K562 (cell line): ENCODE results near the gene FMNL1.

Experiments
- CHD4 ChIP-seq: fragments of 200-600 bp; sonication (generic); IDR thresholded peaks from 3 replicates; pipeline ENCODE4 v1.6.1; 2012; ENCODE audit warnings: low read depth, mild to moderate bottlenecking, mixed read lengths, low read length, inconsistent platforms; ENCODE audit not compliant: insufficient read depth, insufficient replicate concordance, poor library complexity, severe bottlenecking
- GABPA ChIP-seq: fragments of 200-800 bp; sonication (Bioruptor generic); conservative IDR thresholded peaks from 2 replicates; pipeline ENCODE4 v1.6.1; 2016; ENCODE audit warnings: low read depth, missing genetic modification characterization, missing compliant biosample characterization
- SAP30 ChIP-seq: fragments of 200-600 bp; sonication (generic); IDR thresholded peaks from 2 replicates; pipeline ENCODE4 v1.6.1; 2012; ENCODE audit warnings: borderline replicate concordance, low read depth, mild to moderate bottlenecking, moderate library complexity, low read length, control low read depth, inconsistent platforms; ENCODE audit not compliant: insufficient read depth, poor library complexity, severe bottlenecking
- ZNF121 ChIP-seq: sonication (generic); formaldehyde crosslinking; conservative IDR thresholded peaks from 2 replicates; pipeline ENCODE4 v1.8.0; 2022; ENCODE audit warnings: missing genetic modification reagents
- TF ChIP-seq, protein P1 (sequence below), 3 experiments: IDR thresholded peaks in 2 of 3; conservative IDR thresholded peaks in 1 of 3; 2 replicates each; pipeline ENCODE4 v1.5.1; 2011 to 2012; ENCODE audit warnings: low read length in 3 of 3, mild to moderate bottlenecking in 3 of 3, control low read depth in 2 of 3, improper control_type of control experiment in 1 of 3, inconsistent platforms in 1 of 3, low read depth in 1 of 3, mixed read lengths in 1 of 3, moderate library complexity in 1 of 3; ENCODE audit not compliant: insufficient read depth in 2 of 3

DNA sequence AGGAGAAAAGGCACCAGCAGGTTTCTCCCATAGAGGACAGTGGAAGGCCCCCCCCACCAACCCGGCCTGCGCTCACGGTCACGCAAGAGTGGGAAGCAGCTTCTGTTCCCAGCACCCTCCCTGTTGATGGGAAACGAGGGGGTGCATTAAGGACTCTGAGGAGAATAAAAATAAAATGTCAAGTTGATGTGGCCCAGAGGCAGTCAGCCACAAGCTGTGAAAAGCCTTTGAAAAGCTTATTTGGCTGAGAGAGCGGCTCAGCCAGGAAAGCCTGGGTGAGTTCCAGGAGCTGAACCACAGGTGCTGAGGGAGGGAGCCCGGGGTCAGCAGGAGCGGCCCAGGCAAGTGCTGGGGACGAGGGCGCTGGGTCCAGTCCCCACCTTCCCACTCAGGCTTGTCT is 67.1 kb downstream of the FMNL1 start:
- TF ChIP-seq SAP30 (no peak), CHD4 (no peak), ZNF121 (no peak), GABPA (no peak)
- TF ChIP-seq, protein P1, sequence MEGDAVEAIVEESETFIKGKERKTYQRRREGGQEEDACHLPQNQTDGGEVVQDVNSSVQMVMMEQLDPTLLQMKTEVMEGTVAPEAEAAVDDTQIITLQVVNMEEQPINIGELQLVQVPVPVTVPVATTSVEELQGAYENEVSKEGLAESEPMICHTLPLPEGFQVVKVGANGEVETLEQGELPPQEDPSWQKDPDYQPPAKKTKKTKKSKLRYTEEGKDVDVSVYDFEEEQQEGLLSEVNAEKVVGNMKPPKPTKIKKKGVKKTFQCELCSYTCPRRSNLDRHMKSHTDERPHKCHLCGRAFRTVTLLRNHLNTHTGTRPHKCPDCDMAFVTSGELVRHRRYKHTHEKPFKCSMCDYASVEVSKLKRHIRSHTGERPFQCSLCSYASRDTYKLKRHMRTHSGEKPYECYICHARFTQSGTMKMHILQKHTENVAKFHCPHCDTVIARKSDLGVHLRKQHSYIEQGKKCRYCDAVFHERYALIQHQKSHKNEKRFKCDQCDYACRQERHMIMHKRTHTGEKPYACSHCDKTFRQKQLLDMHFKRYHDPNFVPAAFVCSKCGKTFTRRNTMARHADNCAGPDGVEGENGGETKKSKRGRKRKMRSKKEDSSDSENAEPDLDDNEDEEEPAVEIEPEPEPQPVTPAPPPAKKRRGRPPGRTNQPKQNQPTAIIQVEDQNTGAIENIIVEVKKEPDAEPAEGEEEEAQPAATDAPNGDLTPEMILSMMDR (IDR thresholded peaks at IDR 0.05 in 2 of 3, conservative IDR thresholded peaks at IDR 0.05 in 1 of 3; ENCODE audit: insufficient read depth in 2 of 3, low read depth in 1 of 3, low read length in 3 of 3): no peak
